GM13977 (cell line): ENCODE results near the gene KDM3B.

ENCODE experiments used
- DNase-seq: peaks from one replicate; pipeline ENCODE4 v3.0.0; 2012; ENCODE audit warnings: low spot score
- CTCF ChIP-seq: IDR thresholded peaks from 2 replicates; pipeline ENCODE4 v1.5.1; 2012; ENCODE audit warnings: mild to moderate bottlenecking, control low read depth; ENCODE audit not compliant: insufficient read depth; ENCODE audit errors: extremely low read depth, missing control alignments
- in situ Hi-C: fragments of 300-500 bp; cut with MboI; formaldehyde crosslinking; loops from one replicate; pipeline ENCODE4 v1.12.0; 2022; ENCODE audit warnings: low sequenced_read_pairs, low pct_unique_long_range_greater_than_20kb, mixed read lengths, inconsistent platforms; ENCODE audit not compliant: unreplicated experiment

The KDM3B gene

DNA sequence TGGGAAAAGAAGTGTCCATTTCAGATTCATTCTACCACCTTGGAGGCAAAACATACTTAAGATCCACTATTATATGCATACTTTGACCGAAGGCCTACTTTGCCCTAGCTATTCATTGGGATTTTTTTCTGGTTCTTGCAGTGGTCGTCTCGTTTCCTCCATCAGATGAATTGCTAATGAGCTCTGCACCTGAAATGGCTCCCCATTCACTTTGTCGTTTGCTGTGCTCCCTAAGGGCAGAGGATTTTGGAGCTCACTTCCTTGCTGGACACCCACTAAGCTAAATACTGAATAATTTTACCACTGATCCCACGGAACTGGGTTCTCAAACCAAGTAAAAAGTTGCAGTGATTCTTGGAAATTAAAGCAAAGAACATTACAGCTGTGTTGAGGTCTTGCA, 1.9 kb downstream of the KDM3B start:
- DNase-seq, result no peak
- in situ Hi-C loops, result no loop called here
- TF ChIP-seq CTCF, result no peak

DNA sequence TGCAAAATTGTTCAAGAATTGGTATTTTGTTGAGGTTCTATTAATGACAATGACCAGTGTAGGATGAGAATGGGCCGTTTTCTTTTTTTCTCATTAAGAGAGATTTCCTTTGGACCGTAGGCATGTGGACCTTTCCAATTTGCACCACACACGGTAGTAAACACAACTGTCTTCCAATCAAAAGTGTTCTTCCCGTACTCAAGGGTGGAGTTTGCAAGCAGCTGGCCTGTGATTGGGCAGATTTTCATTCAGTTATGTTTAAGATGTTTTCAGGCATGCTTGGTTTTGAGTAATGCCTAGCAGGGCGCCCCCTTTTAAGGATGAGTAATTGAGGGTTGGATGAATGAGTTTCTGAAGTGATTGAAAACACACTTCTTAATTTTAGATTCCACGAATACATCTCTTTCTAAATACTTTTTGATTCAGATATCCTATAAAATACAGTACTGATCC, 2.5 kb downstream of the KDM3B start:
- DNase-seq, result peak; percentile 77
- in situ Hi-C loops, result no loop called here
- TF ChIP-seq CTCF, result no peak

- no peak for DNase-seq
- in situ Hi-C loops, result no loop called here
- no peak for TF ChIP-seq CTCF
These were observed 7.1 kb downstream of the KDM3B start for GRCh38 chr5:138359621-138360020.

GRCh38 chr5:138360941-138361452, 8.5 kb downstream of the KDM3B start:
- TF ChIP-seq CTCF, result no peak
- DNase-seq, result no peak
- in situ Hi-C loops, result no loop called here

GRCh38 chr5:138364576-138364975, 12.1 kb downstream of the KDM3B start:
- in situ Hi-C loops, result no loop called here
- DNase-seq, result no peak
- TF ChIP-seq CTCF, result no peak

DNA sequence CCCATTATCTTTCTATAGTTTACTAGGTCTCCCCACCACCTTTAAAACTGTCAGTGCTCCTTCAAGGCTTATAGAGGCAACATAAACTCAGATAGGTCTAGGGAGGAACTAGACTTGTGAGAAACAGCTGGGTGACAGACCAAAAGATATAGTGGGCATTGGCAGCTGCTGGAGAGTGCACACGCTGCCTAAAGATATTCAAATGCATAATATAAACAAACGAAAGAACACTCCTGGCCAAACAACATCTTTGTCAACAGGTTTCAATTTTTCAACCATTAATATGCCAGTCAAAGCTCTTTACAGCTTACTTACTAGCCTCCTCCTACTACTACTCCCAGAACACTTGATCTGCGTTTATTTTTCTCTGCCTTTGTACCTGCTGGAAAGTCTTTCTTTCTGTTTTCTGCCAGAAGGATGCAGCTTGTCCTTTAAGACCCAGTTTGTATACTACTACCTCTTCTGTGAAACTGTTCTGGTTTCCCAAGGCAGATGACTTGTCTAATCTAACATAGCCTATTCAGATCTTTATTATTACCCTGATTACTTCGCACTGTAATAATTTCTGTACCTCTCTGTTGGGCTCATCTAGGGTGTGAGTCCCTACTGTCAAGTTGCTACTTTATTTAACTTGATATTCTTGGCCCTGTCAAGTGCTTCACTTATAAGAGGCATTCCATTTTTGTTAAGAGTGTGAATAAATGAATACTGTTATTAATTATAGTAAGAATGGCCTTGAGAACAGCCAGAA, 14.3 kb downstream of the KDM3B start:
- TF ChIP-seq CTCF, result no peak
- DNase-seq, result no peak
- in situ Hi-C loops, result no loop called here

- no peak for TF ChIP-seq CTCF
- DNase-seq, result no peak
- in situ Hi-C loops, result no loop called here
These were observed 16.8 kb downstream of the KDM3B start for GRCh38 chr5:138369261-138369660.
